Neutrophil (primary cell): ENCODE measurements around the gene MTARC1.

Experiments used
- H3K27ac ChIP-seq: fragments of 200-600 bp; sonication (generic); 2 replicates; pipeline ENCODE4 v1.5.1; 2016; ENCODE audit warnings: mild to moderate bottlenecking, moderate library complexity
- H3K27me3 ChIP-seq: fragments of 200-600 bp; sonication (generic); 2 replicates; pipeline ENCODE4 v1.6.0; 2016; ENCODE audit warnings: mild to moderate bottlenecking
- H3K36me3 ChIP-seq: fragments of 200-600 bp; sonication (generic); 2 replicates; pipeline ENCODE4 v1.5.1; 2017
- H3K4me1 ChIP-seq, 2 experiments: fragments of 200-600 bp in 1 of 2; sonication (generic) in 1 of 2; 1 replicate in 1 of 2; 2 replicates in 1 of 2; pipeline versions ENCODE4 v1.5.1 to v1.6.1; 2013 to 2016; ENCODE audit warnings: low read depth in 1 of 2, low read length in 1 of 2, mild to moderate bottlenecking in 1 of 2, moderate library complexity in 1 of 2; ENCODE audit not compliant: control insufficient read depth in 1 of 2, insufficient read depth in 1 of 2
- H3K4me3 ChIP-seq, 2 experiments: fragments of 200-600 bp in 1 of 2; sonication (generic) in 1 of 2; 1 replicate in 1 of 2; 2 replicates in 1 of 2; pipeline ENCODE4 v1.5.1; 2013 to 2016; ENCODE audit warnings: low read depth in 1 of 2, low read length in 1 of 2, mild to moderate bottlenecking in 1 of 2, moderate library complexity in 1 of 2
- H3K9me3 ChIP-seq: fragments of 200-600 bp; sonication (generic); 2 replicates; pipeline ENCODE4 v1.5.1; 2016
- TF ChIP-seq, protein P1 (sequence below): fragments of 200-600 bp; sonication (generic); IDR thresholded peaks from 2 replicates; pipeline ENCODE4 v1.5.1; 2016; ENCODE audit warnings: antibody characterized with exemption

The MTARC1 gene

DNA sequence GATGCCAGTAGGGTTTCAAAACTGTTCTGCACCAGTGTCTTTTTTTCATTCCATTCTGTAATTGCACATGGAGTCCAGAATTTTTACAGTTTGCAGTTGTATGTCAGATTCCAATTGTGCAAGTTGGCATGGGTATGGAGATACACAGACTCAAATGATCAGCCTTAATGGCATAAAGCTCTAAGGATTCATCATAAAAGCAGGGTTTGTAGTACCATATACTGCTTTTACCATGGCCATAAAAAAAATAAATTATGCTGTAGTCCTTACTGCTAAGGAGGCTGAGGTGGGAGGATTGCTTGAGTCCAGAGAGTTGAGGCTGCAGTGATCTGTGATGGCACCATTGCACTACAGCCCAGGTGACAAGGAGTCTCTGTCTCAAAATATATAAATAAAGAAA lies 10.3 kb downstream of the MTARC1 start:
- Histone ChIP-seq H3K9me3 (no peaks in the 10 kb centered on the region), H3K27me3 (no peaks in the 10 kb centered on the region), H3K4me1 (peaks cover 23 to 27% of the 10 kb centered on the region in 2 experiments), H3K4me3 (no peak overlapping the region), H3K27ac (no peak overlapping the region), H3K36me3 (peaks cover 76% of the 10 kb centered on the region)
- TF ChIP-seq, protein P1, sequence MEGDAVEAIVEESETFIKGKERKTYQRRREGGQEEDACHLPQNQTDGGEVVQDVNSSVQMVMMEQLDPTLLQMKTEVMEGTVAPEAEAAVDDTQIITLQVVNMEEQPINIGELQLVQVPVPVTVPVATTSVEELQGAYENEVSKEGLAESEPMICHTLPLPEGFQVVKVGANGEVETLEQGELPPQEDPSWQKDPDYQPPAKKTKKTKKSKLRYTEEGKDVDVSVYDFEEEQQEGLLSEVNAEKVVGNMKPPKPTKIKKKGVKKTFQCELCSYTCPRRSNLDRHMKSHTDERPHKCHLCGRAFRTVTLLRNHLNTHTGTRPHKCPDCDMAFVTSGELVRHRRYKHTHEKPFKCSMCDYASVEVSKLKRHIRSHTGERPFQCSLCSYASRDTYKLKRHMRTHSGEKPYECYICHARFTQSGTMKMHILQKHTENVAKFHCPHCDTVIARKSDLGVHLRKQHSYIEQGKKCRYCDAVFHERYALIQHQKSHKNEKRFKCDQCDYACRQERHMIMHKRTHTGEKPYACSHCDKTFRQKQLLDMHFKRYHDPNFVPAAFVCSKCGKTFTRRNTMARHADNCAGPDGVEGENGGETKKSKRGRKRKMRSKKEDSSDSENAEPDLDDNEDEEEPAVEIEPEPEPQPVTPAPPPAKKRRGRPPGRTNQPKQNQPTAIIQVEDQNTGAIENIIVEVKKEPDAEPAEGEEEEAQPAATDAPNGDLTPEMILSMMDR: no peak

- TF ChIP-seq, protein P1: no peak
- Histone ChIP-seq H3K9me3 (no peaks in the 10 kb centered on the region), H3K4me3 (no peak overlapping the region)
Measured at GRCh38 chr1:220797553-220797952, 10.8 kb downstream of the MTARC1 start.

DNA sequence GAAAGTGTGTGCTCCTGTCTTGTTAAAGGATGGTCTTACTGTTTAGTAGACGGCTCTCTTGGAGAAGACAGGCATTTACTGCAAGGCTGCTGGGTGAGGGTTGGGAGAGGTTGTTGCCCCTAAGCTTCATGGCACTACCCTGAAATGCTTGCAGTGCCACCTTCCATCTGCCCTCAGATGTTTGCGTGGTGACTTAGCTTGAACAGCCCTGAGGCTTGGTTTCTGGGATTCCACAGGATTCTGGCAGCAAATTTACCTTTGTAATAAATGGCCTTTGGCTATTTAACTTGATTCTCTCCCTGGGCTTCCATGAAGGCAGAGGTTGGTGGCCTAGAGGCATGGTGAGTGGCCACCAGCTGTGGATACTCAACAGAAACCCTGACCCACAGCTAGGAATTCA lies 11.6 kb downstream of the MTARC1 start:
- Histone ChIP-seq H3K27me3 (no peaks in the 10 kb centered on the region), H3K36me3 (peaks cover 86% of the 10 kb centered on the region), H3K4me3 (no peak overlapping the region), H3K27ac (no peak overlapping the region), H3K4me1 (peaks cover 13 to 14% of the 10 kb centered on the region in 2 experiments), H3K9me3 (no peaks in the 10 kb centered on the region)
- TF ChIP-seq, protein P1: no peak

More at GRCh38 chr1:220797553-220797952, 10.8 kb downstream of the MTARC1 start:
- H3K4me1 ChIP-seq: peaks cover 19 to 22% of the 10 kb centered on the region in 2 experiments
- H3K36me3 ChIP-seq: peaks cover 81% of the 10 kb centered on the region
- H3K27ac ChIP-seq: no peak overlapping the region
- no peaks in the 10 kb centered on the region for H3K27me3 ChIP-seq

DNA sequence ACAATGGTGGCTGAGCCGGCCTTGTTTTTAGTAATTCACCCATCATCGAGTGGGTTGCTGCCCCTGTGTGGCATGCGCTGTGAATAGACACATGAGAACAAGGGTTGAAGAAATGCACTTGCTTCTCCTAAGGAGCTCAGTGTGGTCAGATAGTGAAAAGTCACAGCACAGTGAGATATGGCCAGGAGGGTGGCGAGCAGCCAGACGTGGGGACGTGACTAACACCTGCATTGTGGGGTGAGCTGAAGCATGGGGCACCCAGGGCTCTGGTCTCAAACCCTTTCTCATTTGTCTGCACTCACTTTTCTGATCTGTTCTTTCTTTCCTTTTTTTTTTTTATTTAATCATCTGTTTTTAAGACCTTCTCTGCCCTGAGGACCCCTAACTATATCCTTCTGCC lies 13.5 kb downstream of the MTARC1 start:
- no peak overlapping the region for H3K27ac ChIP-seq
- no peak overlapping the region for H3K4me3 ChIP-seq
- TF ChIP-seq, protein P1: no peak
- H3K9me3 ChIP-seq: no peaks in the 10 kb centered on the region
- peaks cover 97% of the 10 kb centered on the region for H3K36me3 ChIP-seq
- peaks cover 11 to 18% of the 10 kb centered on the region in 2 experiments for H3K4me1 ChIP-seq
- H3K27me3 ChIP-seq: no peaks in the 10 kb centered on the region

GRCh38 chr1:220803401-220804201 lies 16.9 kb downstream of the MTARC1 start:
- Histone ChIP-seq H3K9me3 (no peaks in the 10 kb centered on the region), H3K36me3 (peaks cover 98% of the 10 kb centered on the region), H3K4me1 (peaks cover 16 to 19% of the 10 kb centered on the region in 2 experiments), H3K4me3 (no peak overlapping the region), H3K27ac (peak overlapping the region; percentile 44), H3K27me3 (no peaks in the 10 kb centered on the region)
- TF ChIP-seq, protein P1: peak; percentile 79
